Suprapubic skin (tissue), 4 donors: ENCODE measurements around the gene PLA2G12B. TPM values are rescaled to one million over a fixed set of nuclear protein-coding genes. Genes with fewer than 3 reads are reported as not detected.
"Not testable (repeated sequence)": the region's sequence is repeated elsewhere in the genome, so short reads cannot be mapped to it uniquely, and the experiment has no call there.

Experiments used
- DNase-seq, 2 donors: peaks; one replicate each; pipeline ENCODE4 v3.0.0-alpha.2; 2019; ENCODE audit warnings: low spot score in 2 of 2
- H3K27ac ChIP-seq: fragments of 200-600 bp; sonication (generic); one replicate; pipeline ENCODE4 v1.5.1; 2019
- H3K27me3 ChIP-seq: fragments of 200-600 bp; sonication (generic); one replicate; pipeline ENCODE4 v1.5.1; 2019
- H3K36me3 ChIP-seq: fragments of 200-600 bp; sonication (generic); one replicate; pipeline ENCODE4 v1.5.1; 2019
- H3K4me1 ChIP-seq: fragments of 200-600 bp; sonication (generic); one replicate; pipeline ENCODE4 v1.5.1; 2019
- H3K4me3 ChIP-seq: fragments of 200-600 bp; sonication (generic); one replicate; pipeline ENCODE4 v1.5.1; 2019; ENCODE audit warnings: mild to moderate bottlenecking
- H3K9me3 ChIP-seq: fragments of 200-600 bp; sonication (generic); one replicate; pipeline ENCODE4 v1.5.1; 2019
- EP300 ChIP-seq: sonication (generic); formaldehyde crosslinking; IDR thresholded peaks from one replicate; pipeline ENCODE4 v1.6.1; 2017; ENCODE audit warnings: antibody characterized with exemption
- POLR2A ChIP-seq, 2 donors: fragments of 450-650 bp; IDR thresholded peaks; one replicate each; pipeline ENCODE4 v1.6.1; 2017; ENCODE audit warnings: antibody characterized with exemption in 2 of 2, mild to moderate bottlenecking in 2 of 2, moderate library complexity in 2 of 2
- POLR2AphosphoS5 ChIP-seq, 3 donors: sonication (generic); formaldehyde crosslinking; IDR thresholded peaks; one replicate each; pipeline ENCODE4 v1.6.1; 2017; ENCODE audit warnings: antibody characterized with exemption in 3 of 3
- WGBS: methylation state at CpG from one replicate; pipeline ENCODE4 v1.1.5; 2018; 5-methylcytosine and 5-hydroxymethylcytosine counted together
- total RNA-seq, 4 donors: library from RNA; depleted of rRNA; stranded (reverse); fragments of >200 nt; gene quantifications; one replicate each; pipeline ENCODE4 v1.1.0, GENCODE V29; 2016
- TF ChIP-seq, protein P1 (sequence below), 2 donors: fragments of 200-600 bp in 1 of 2; fragments of 450-650 bp in 1 of 2; sonication (generic) in 1 of 2; IDR thresholded peaks; one replicate each; pipeline ENCODE4 v1.5.1; 2016 to 2019; ENCODE audit warnings: antibody characterized with exemption in 2 of 2, mild to moderate bottlenecking in 1 of 2, moderate library complexity in 1 of 2

The PLA2G12B gene
- total RNA-seq, 4 donors from 2014 or later: not detected

GRCh38 chr10:72924351-72924750 lies 30.3 kb downstream of the PLA2G12B start:
- H3K36me3 ChIP-seq: no peaks in the 10 kb centered on the region
- no peak overlapping the region for H3K4me3 ChIP-seq
- WGBS: 94% methylated on average over 13 of the region's 13 CpGs
- no peaks in the 10 kb centered on the region for H3K9me3 ChIP-seq
- H3K27me3 ChIP-seq: no peaks in the 10 kb centered on the region
- no peaks in the 10 kb centered on the region for H3K4me1 ChIP-seq
- no peak for DNase-seq
- H3K27ac ChIP-seq: no peak overlapping the region
- TF ChIP-seq EP300: no peak
- TF ChIP-seq POLR2A (IDR thresholded peaks at IDR 0.05): no peak
- TF ChIP-seq POLR2AphosphoS5 (IDR thresholded peaks at IDR 0.05): no peak
- TF ChIP-seq, protein P1, sequence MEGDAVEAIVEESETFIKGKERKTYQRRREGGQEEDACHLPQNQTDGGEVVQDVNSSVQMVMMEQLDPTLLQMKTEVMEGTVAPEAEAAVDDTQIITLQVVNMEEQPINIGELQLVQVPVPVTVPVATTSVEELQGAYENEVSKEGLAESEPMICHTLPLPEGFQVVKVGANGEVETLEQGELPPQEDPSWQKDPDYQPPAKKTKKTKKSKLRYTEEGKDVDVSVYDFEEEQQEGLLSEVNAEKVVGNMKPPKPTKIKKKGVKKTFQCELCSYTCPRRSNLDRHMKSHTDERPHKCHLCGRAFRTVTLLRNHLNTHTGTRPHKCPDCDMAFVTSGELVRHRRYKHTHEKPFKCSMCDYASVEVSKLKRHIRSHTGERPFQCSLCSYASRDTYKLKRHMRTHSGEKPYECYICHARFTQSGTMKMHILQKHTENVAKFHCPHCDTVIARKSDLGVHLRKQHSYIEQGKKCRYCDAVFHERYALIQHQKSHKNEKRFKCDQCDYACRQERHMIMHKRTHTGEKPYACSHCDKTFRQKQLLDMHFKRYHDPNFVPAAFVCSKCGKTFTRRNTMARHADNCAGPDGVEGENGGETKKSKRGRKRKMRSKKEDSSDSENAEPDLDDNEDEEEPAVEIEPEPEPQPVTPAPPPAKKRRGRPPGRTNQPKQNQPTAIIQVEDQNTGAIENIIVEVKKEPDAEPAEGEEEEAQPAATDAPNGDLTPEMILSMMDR (IDR thresholded peaks at IDR 0.05): no peak

- DNase-seq, H3K27me3 ChIP-seq, H3K4me3 ChIP-seq, H3K9me3 ChIP-seq, H3K36me3 ChIP-seq, H3K4me1 ChIP-seq, H3K27ac ChIP-seq: not testable (repeated sequence)
- WGBS: 88% methylated on average over 1 of the region's 1 CpG
Observed at GRCh38 chr10:72921147-72921683, 33.4 kb downstream of the PLA2G12B start.

DNA sequence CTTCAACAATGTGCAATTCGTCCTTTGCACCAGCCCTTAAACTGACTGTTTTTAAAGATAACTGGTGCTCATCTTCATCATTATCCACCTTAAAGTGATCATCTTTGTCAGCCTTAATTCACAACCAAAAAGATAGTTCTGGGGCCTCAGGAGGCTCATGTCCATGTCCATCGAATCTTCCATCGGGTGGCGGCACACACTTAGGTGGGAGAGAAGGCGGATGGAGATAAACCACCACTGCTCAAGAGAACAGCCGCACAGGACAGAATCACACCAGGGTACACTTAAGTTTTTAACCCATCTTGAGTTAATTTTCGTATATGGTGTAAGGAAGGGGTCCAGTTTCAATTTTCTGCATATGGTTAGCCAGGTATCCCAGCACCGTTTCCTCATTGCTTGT lies 36.3 kb downstream of the PLA2G12B start:
- TF ChIP-seq EP300 (no peak), POLR2A (IDR thresholded peaks at IDR 0.05) (no peak), POLR2AphosphoS5 (IDR thresholded peaks at IDR 0.05) (no peak)
- TF ChIP-seq, protein P1 (IDR thresholded peaks at IDR 0.05): no peak
- no peaks in the 10 kb centered on the region for H3K4me1 ChIP-seq
- 93% methylated on average over 8 of the region's 8 CpGs for WGBS
- DNase-seq: no peak
- no peak overlapping the region for H3K27ac ChIP-seq
- no peaks in the 10 kb centered on the region for H3K36me3 ChIP-seq
- no peak overlapping the region for H3K4me3 ChIP-seq
- H3K9me3 ChIP-seq: no peaks in the 10 kb centered on the region
- H3K27me3 ChIP-seq: no peaks in the 10 kb centered on the region

- not testable (repeated sequence) for DNase-seq, H3K36me3 ChIP-seq, H3K4me1 ChIP-seq, H3K27ac ChIP-seq, H3K9me3 ChIP-seq, H3K27me3 ChIP-seq, H3K4me3 ChIP-seq
- 91% methylated on average over 2 of the region's 2 CpGs for WGBS
Observed at GRCh38 chr10:72917803-72918332, 36.7 kb downstream of the PLA2G12B start.

DNA sequence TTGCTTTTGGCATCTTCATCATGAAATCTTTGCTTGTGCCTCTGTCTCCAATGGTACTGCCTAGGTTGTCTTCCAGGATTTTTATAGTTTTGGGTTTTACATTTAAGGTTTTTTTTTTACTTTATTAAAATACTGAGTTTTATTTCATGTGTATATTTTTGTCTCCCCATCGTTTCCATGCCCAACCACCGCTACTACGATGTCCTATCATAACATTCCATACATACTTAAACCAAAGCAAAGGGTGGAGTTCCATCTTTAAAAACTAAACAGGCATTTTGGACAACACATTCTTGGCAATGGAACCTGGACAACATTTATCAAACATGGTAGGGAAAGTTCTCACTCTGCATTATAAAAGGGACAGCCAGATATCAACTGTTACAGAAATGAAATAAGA lies 37.4 kb downstream of the PLA2G12B start:
- H3K27ac ChIP-seq, H3K4me1 ChIP-seq, DNase-seq, H3K4me3 ChIP-seq, H3K9me3 ChIP-seq, H3K27me3 ChIP-seq, H3K36me3 ChIP-seq: not testable (repeated sequence)
- 45% methylated on average over 3 of the region's 3 CpGs for WGBS

GRCh38 chr10:72913287-72913686 lies 41.3 kb downstream of the PLA2G12B start:
- no peak for DNase-seq
- 82% methylated on average over 7 of the region's 7 CpGs for WGBS
- H3K4me3 ChIP-seq: no peak overlapping the region

More at GRCh38 chr10:72913287-72913686, 41.3 kb downstream of the PLA2G12B start:
- H3K36me3 ChIP-seq: no peaks in the 10 kb centered on the region
- H3K27me3 ChIP-seq: no peaks in the 10 kb centered on the region
- H3K4me1 ChIP-seq: no peaks in the 10 kb centered on the region
- H3K27ac ChIP-seq: no peak overlapping the region
- TF ChIP-seq, protein P1 (IDR thresholded peaks at IDR 0.05): no peak
- TF ChIP-seq POLR2A (IDR thresholded peaks at IDR 0.05): no peak
- TF ChIP-seq EP300: no peak
- TF ChIP-seq POLR2AphosphoS5 (IDR thresholded peaks at IDR 0.05): no peak
- H3K9me3 ChIP-seq: no peaks in the 10 kb centered on the region
